Astrocyte (in vitro differentiated cells and primary cell): ENCODE data around the gene HMCN2. TPM values are rescaled to one million over a fixed set of nuclear protein-coding genes. Genes with fewer than 3 reads are reported as not detected.

Experiments used
- DNase-seq: peaks from one replicate; pipeline ENCODE4 v3.0.0-alpha.2; 2010; ENCODE audit warnings: low read depth
- FAIRE-seq: peaks from 2 replicates; lab custom pipeline; 2011; peaks lifted over from hg19 to GRCh38; lab: Jason Lieb, UNC
- H2AFZ ChIP-seq: 2 replicates; pipeline ENCODE4 v1.6.0; 2012; ENCODE audit warnings: low read depth, low read length, inconsistent platforms
- H3K27ac ChIP-seq: 2 replicates; pipeline ENCODE4 v1.5.1; 2011; ENCODE audit warnings: low read depth, low read length, inconsistent platforms
- H3K27me3 ChIP-seq: 2 replicates; pipeline ENCODE4 v1.6.0; 2011; ENCODE audit warnings: low read length, inconsistent platforms; ENCODE audit not compliant: insufficient read depth
- H3K36me3 ChIP-seq: 2 replicates; pipeline ENCODE4 v1.5.1; 2011; ENCODE audit warnings: low read length, inconsistent platforms; ENCODE audit not compliant: insufficient read depth
- H3K4me1 ChIP-seq: 2 replicates; pipeline ENCODE4 v1.5.1; 2011; ENCODE audit warnings: low read length, inconsistent platforms; ENCODE audit not compliant: insufficient read depth
- H3K4me2 ChIP-seq: 2 replicates; pipeline ENCODE4 v1.6.0; 2012; ENCODE audit warnings: low read length, inconsistent platforms
- H3K4me3 ChIP-seq: 2 replicates; pipeline ENCODE4 v1.5.1; 2011; ENCODE audit warnings: low read depth, mild to moderate bottlenecking, low read length, inconsistent platforms; ENCODE audit not compliant: insufficient read depth
- H3K79me2 ChIP-seq: 2 replicates; pipeline ENCODE4 v1.6.0; 2012; ENCODE audit warnings: mild to moderate bottlenecking, low read length, inconsistent platforms; ENCODE audit not compliant: insufficient read depth
- H3K9ac ChIP-seq: 2 replicates; pipeline ENCODE4 v1.6.0; 2012; ENCODE audit warnings: mild to moderate bottlenecking, low read length, inconsistent platforms
- H3K9me3 ChIP-seq: 2 replicates; pipeline ENCODE4 v1.5.1; 2012; ENCODE audit warnings: low read depth, mild to moderate bottlenecking, low read length, inconsistent platforms; ENCODE audit not compliant: insufficient read depth
- H4K20me1 ChIP-seq: 2 replicates; pipeline ENCODE4 v1.6.0; 2012; ENCODE audit warnings: low read length, inconsistent platforms; ENCODE audit not compliant: insufficient read depth
- H3K27ac Mint-ChIP-seq: one replicate; pipeline ENCODE4 v1.8.0; 2021; ENCODE audit warnings: mild to moderate bottlenecking, mixed read lengths; ENCODE audit not compliant: unreplicated experiment
- H3K27me3 Mint-ChIP-seq: one replicate; pipeline ENCODE4 v1.8.0; 2021; ENCODE audit warnings: low read depth, mixed read lengths; ENCODE audit not compliant: unreplicated experiment
- H3K36me3 Mint-ChIP-seq: one replicate; pipeline ENCODE4 v1.8.0; 2021; ENCODE audit warnings: low read depth, mixed read lengths; ENCODE audit not compliant: unreplicated experiment
- H3K4me1 Mint-ChIP-seq: one replicate; pipeline ENCODE4 v1.8.0; 2021; ENCODE audit warnings: low read depth, mixed read lengths; ENCODE audit not compliant: unreplicated experiment
- H3K4me3 Mint-ChIP-seq: one replicate; pipeline ENCODE4 v1.8.0; 2021; ENCODE audit warnings: mild to moderate bottlenecking, moderate library complexity, mixed read lengths; ENCODE audit not compliant: unreplicated experiment
- H3K9me3 Mint-ChIP-seq: one replicate; pipeline ENCODE4 v1.8.0; 2021; ENCODE audit warnings: mild to moderate bottlenecking, mixed read lengths; ENCODE audit not compliant: unreplicated experiment
- CTCF ChIP-seq: IDR thresholded peaks from 2 replicates; pipeline ENCODE4 v1.5.1; 2011; ENCODE audit warnings: low read depth, mild to moderate bottlenecking, inconsistent platforms, low read length, moderate library complexity; ENCODE audit not compliant: insufficient read depth
- EZH2 ChIP-seq: IDR thresholded peaks from 2 replicates; pipeline ENCODE4 v1.6.1; 2012; ENCODE audit warnings: mild to moderate bottlenecking, low read length, inconsistent platforms; ENCODE audit not compliant: insufficient read depth
- total RNA-seq: library from RNA; stranded (reverse); gene quantifications from 2 replicates; pipeline ENCODE4 v1.2.1, GENCODE V29; 2021

The HMCN2 gene
- total RNA-seq, 1 donor from 2014 or later = 1.6 TPM

GRCh38 chr9:130454096-130454811 is 188.7 kb downstream of the HMCN2 start:
- no peaks in the 10 kb centered on the region for H3K9me3 Mint-ChIP-seq
- DNase-seq = no peak
- no peak for TF ChIP-seq EZH2
- no peak for TF ChIP-seq CTCF
- Histone ChIP-seq H3K4me1 (peaks cover 10% of the 10 kb centered on the region), H3K36me3 (no peaks in the 10 kb centered on the region), H2AFZ (no peak overlapping the region), H3K4me3 (no peak overlapping the region), H3K27ac (no peak overlapping the region), H3K27me3 (peaks cover 2% of the 10 kb centered on the region), H3K9ac (no peak overlapping the region), H3K79me2 (no peaks in the 10 kb centered on the region), H4K20me1 (peaks cover 4% of the 10 kb centered on the region), H3K9me3 (peaks cover 5% of the 10 kb centered on the region), H3K4me2 (no peak overlapping the region)
- H3K27ac Mint-ChIP-seq = no peak overlapping the region
- H3K4me3 Mint-ChIP-seq = no peak overlapping the region
- H3K27me3 Mint-ChIP-seq = peaks cover 4% of the 10 kb centered on the region
- FAIRE-seq = no peak
- H3K36me3 Mint-ChIP-seq = peaks cover 13% of the 10 kb centered on the region
- peaks cover 33% of the 10 kb centered on the region for H3K4me1 Mint-ChIP-seq

GRCh38 chr9:130454812-130455325 is 189.3 kb downstream of the HMCN2 start:
- H3K4me2 ChIP-seq = no peak overlapping the region
- peaks cover 6% of the 10 kb centered on the region for H3K27me3 Mint-ChIP-seq
- TF ChIP-seq EZH2 (no peak), CTCF (no peak)
- H3K27ac ChIP-seq = no peak overlapping the region
- FAIRE-seq (no peak), DNase-seq (no peak)
- no peaks in the 10 kb centered on the region for H3K9me3 Mint-ChIP-seq
- no peak overlapping the region for H3K27ac Mint-ChIP-seq
- peaks cover 29% of the 10 kb centered on the region for H3K4me1 Mint-ChIP-seq
- H3K79me2 ChIP-seq = no peaks in the 10 kb centered on the region
- H3K4me1 ChIP-seq = peaks cover 10% of the 10 kb centered on the region
- H3K9me3 ChIP-seq = peaks cover 5% of the 10 kb centered on the region
- peaks cover 2% of the 10 kb centered on the region for H3K27me3 ChIP-seq
- no peak overlapping the region for H2AFZ ChIP-seq
- peaks cover 14% of the 10 kb centered on the region for H3K36me3 Mint-ChIP-seq
- H4K20me1 ChIP-seq = peaks cover 4% of the 10 kb centered on the region
- H3K36me3 ChIP-seq = no peaks in the 10 kb centered on the region
- H3K4me3 Mint-ChIP-seq = no peak overlapping the region
- H3K9ac ChIP-seq = no peak overlapping the region
- no peak overlapping the region for H3K4me3 ChIP-seq
